Cardiac septum (tissue), 1 donor: ENCODE results near the gene STUM. TPM values are rescaled to one million over a fixed set of nuclear protein-coding genes. Genes with fewer than 3 reads are reported as not detected.

Experiments
- DNase-seq: peaks from one replicate; pipeline ENCODE4 v3.0.0-alpha.2; 2020; ENCODE audit warnings: low spot score
- intact Hi-C: fragments of 100-400 bp; cut with DNase I; formaldehyde crosslinking; loops from one replicate; pipeline ENCODE4 v1.14.0; 2022
- total RNA-seq: library from RNA; stranded (reverse); fragmentation: NEBNext Ultra II Directional; extraction: Animal tissue kit (Norgen Biotek cat#: 25700); gene quantifications from one replicate; pipeline ENCODE4 v1.2.1, GENCODE V29; 2021
- donor health status: DM: no; HTN: no; CAD: no.

The STUM gene
- total RNA-seq, 1 donor from 2014 or later, result 0.78 TPM

DNA sequence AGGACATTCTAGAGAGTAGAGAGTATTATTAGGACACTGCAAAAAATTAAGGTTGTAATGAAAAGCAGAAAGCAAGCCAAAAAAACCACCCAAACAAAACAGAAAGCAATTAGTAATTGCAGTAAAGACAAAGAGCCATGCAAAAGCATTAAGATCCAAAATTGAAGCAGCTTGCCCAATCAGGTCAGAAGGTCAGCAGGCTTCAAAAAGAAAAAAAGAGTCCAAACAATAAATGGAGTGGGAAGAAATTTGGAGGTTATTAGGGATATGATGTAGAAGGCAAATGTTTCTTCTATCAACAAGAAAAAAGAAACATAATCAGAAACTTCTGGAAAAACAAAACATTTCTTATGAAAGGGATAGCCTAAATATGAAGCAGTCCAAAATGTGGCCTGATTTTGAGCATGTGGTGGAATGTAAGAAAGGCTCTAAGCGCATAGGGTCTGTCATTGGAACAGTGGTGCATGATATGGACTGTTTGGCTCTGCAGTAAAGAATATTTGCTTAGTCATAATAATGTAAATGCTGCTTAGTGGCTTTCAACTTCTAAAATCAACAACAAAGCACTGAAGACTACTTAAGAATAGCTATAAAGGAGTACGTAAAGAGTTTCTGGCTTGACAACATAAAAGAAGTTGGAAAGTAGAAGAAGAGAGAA, 4.8 kb downstream of the STUM start:
- intact Hi-C loops, result no loop called here
- no peak for DNase-seq

DNA sequence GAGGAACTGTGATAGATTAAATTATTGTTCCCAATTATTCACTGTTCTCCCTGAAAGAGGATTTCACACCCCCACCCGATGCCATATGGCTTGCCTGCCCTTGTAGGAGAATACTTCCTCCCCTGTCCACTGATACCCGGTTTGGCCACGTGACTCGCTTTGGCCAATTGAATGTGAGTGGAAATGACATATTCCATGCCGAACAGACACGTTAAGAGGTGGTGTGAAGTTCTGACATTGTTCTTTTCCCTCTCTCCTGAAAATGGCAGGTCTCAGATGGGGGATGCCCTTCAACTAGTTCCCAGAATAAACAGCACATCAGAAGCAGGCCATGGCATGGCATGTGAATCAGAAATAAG, 5.3 kb downstream of the STUM start:
- intact Hi-C loops, result no loop called here
- DNase-seq, result no peak

DNA sequence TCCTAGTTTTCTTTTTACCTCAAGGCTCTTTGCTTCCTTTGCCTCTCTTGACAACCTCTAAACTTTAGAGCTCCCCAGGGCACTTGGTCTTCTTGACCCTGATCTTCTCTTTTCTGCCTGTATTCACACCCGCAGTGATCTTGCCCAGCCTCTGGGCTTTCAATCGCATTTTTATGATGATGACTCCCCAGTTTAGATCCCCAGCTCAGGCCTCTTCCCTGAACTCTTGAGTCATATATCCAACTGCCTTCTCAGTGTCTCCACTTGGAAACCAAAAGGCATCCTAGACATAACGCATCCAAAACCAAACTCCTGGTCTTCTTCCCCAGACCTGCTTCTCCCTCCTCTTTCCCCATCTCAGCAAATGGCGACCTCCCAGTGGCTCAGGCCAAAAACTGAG, 6.5 kb downstream of the STUM start:
- intact Hi-C loops, result no loop called here
- no peak for DNase-seq

DNA sequence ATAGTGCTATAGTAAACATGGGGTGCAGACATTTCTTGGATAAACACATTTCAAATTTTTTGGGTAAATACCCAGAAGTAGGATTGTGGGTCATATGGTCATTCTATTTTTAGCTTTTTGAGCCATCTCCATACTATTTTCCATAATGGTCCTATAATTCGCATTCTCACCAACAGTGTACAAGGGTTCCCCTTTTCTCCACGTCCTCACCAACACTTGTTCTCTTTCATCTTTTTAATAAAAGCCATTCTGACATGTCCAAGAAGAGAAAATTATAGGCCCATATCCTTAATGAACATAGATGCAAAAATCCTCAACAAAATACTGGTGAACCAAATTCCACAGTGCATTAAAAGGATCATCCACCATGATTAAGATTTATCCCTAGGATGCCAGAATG, 8.9 kb downstream of the STUM start:
- intact Hi-C loops, result no loop called here
- DNase-seq, result no peak

DNA sequence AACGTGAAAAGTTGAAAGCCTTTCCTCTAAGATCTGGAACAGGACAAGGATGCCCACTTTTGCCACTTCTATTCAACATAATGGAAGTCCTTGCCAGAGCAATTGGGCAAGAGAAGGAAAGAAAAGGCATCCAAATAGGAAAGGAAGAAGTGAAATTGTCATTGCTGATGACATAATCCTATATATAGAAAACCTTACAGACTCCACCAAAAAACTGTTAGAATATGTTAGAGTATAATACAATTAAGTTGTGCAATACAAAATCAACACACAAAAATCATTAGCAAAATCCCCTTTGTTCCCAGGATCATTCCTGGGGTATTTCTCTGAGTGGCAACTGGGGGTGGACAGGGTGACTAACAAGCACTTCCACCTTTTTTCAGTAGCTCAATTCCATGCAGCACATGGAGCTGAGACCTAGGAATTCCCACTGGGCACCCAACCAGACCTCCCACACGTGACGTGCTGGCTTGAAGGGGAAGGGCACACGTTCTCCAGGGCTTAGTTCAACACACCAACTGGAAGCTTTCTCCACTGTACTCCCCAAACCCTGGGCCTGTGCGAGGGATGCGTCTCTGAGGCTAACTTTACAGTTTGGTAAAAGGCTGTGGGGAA, 9.6 kb downstream of the STUM start:
- DNase-seq, result no peak
- intact Hi-C loops, result no loop called here

DNA sequence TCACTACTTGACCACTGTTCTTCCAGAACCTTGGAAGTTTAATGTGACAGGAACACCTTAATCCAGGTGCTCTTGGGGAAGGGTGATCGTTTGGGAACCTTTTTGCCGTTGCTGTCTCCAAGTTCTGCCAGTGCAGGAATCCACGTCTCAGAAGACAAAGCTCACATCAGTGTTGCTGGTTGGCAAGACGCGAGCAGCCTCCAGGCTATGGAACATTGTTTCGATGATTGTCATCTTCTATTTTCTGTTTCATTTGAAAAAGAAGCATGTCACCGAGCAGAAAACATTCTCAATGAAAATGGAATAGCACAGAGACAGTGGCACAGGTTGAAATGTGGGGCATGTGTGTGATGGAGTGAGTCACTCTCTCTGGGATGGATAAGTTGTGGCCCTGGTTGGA, 11.7 kb downstream of the STUM start:
- intact Hi-C loops, result no loop called here
- DNase-seq, result no peak

DNA sequence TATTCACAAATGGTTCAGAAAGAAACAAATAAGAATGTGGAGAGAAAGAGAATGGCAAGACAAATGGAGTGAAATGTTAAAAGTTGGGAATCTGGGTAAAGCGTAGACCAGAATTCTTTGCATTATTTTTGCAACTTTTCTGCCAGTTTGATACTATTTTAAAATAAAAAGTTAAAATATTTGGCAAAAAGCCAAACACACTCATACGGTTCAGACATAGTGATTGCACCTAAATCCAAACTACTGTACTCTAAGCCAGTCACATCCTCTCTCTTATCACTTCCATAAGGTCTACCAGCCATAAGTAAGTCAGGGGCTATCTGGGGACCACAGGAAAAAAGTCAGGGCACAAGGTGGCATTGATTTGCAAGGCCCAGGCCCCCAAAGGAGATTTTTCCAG, 14.4 kb downstream of the STUM start:
- no peak for DNase-seq
- intact Hi-C loops, result no loop called here

DNA sequence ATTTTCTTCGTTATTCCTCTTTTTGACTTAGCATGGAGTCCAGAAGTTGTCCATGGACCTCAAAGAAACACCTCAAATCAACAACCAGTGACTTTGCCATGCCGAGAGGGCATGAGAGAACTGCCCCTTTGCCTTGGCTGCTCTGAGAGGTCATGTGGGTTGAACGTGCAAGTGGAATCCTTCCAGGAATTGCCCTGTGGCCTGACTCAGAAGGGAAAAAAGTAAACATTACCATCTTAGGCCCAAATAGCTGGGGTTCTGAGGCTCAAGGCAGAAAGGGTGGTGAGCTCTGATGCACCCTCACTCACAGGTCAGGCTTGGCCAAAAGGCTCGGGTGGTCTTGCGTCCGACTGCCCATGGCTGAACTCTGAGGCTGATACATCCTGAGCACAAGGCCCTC, 15.1 kb downstream of the STUM start:
- no peak for DNase-seq
- intact Hi-C loops, result no loop called here

DNA sequence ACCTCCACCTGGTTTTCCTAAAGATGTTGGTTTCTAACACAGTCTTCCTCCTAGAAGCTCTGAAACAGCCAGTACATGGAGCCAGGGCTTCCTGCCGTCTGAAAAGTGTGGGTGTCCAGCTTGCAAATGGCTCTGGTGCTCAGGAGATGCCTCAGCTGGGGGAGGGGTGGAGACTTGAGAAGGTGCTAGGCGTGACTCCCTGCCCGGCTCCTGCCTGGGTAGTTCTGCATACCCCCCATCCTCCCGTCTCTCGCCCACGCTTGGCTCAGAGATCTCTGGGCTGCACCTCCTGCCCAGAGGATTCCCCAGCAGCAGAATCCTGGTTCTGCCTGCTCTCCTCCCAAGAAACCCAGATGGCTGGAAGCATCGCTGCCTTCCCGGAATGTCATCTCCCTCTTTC, 16.9 kb downstream of the STUM start:
- intact Hi-C loops, result no loop called here
- no peak for DNase-seq

DNA sequence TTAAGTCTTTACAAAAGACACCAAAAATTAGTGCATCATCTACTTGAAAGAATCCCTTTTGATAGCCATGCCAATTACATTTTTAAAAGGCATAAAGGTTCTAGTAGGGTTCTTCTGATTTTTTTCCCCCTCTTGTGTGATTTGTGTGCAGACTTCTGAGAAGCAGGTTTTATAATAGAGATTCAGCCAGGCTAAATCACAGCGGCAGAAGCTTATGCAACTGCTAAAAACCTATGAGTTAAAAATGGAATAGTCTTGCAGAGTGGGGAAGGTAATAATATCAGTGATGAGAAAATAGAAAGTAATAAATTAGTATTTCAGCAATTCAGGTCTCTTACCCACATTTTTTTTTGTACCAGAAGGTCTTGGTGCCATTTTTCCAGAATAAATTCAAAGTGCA, 17.7 kb downstream of the STUM start:
- no peak for DNase-seq
- intact Hi-C loops, result no loop called here

DNA sequence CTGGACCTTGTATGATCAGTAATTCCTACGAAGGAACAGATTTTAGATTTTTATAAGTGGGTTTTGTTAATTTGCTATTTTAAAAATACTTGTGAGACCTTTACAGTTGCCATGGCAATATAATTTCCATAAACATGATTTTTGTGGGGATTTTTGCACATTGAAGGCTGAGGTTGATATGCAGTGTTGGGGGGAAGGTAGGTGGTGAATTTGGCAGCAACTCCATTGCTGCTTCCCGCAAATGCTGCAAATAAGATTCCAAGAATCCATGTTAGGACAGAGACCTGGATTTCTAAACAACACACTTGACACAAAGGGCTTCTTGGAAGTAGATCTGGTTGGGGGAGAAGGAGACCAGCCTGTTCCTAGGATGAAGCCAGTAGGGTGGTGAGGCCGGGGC, 18.2 kb downstream of the STUM start:
- DNase-seq, result no peak
- intact Hi-C loops, result no loop called here

DNA sequence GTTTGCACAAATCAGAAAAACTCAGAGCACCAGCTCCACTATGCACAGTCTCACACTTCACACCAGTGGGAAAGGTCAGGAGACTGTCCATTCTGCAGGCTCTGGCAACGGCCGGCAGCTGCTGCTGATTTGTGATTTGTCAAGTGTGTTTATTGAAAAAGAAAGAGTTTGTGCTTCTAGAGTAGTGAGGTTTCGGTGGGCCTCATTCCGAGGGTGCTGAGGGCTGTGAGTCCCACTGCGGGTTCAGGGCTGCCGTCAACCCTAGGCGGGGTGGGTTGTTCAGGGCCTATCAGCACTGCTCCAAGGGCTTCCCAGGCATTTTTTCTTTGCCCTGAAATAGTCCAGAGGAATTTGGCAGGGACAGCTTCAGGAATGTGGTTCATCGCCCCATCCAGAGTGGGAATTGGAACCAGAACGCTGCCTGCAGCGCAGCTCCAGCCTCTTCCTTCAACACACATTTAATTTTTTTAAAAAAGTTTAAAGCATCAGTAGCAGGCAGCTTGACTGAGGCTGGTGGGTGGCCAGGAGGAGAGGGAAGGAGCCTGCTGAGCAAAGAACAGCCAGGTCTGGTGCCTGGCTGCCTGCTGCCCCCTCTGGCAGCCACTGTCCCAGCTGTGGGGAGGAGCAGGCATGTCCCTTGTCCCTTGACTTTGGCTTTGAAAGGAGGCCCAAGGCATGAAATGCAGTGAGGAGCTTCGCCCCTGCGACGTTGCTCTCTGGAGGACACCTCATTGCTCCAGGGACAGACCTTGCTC, 19.7 kb downstream of the STUM start:
- intact Hi-C loops, result no loop called here
- no peak for DNase-seq

DNA sequence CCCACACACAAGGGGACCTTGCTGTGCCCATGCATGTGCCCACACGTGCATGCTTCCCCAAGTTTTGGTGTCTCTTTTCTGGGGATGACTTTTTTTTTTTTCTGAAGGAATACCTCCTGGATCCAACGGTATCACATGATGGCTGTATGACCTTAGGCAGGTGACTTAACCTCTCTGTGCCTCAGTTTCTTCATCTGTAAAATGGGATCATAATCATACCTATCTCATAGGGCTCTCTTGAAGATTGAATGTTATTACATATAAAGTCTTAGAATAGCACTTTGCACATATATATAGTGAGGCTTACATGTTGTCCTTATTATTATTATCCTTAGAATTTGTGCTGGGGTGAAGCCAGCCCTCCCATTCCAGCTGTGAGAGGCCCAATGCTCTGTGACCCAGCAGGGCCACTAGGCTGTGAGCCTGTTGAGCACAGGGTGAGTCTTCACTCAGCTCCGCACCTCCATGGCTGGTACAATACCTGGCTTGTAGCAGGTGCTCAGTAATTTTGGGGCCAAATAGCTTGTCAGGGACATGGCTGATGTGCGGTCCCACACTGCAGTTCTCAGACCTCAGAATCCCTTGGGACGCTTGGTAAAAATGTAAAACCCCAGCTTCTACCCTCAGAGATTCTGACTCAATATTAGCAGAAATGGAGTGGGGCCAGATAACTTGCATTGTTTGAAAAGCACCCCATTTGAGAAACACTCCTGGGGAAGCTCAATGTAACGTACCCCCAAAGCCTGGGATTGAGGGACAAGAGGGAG, 20.6 kb downstream of the STUM start:
- DNase-seq, result no peak
- intact Hi-C loops, result no loop called here

DNA sequence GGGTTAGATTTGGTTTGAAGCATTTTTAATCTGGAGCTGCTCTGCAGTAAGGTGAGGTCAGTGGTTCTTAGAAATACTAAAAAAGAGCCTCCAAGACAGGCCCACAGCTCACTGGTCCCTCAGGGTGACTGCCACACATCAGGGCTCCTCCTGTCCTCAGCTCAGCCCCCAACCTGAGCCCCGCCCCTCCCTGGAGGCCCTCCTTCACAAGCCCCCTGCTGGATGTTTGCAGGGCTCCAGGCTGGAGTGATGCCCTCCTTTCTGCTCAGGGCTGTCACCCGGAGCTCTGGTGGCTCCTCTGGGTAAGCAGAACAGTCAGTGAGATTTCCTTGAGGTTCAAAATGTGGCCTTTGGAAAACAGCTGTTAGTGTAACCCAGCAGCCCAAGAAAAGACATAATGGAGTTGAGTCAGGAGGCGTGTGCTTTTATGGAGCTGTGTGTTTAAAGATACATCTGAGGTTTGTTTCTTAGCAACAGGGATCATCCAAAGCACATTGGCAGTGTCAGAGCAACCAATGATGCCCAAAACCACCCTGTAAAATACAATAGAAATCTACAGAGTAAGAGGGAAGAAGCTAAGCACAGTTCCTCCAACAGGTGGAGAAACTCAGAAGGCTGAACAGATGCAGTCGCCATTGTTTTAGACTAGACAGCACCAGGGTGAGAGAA, 21.4 kb downstream of the STUM start:
- DNase-seq, result no peak
- intact Hi-C loops, result no loop called here

DNA sequence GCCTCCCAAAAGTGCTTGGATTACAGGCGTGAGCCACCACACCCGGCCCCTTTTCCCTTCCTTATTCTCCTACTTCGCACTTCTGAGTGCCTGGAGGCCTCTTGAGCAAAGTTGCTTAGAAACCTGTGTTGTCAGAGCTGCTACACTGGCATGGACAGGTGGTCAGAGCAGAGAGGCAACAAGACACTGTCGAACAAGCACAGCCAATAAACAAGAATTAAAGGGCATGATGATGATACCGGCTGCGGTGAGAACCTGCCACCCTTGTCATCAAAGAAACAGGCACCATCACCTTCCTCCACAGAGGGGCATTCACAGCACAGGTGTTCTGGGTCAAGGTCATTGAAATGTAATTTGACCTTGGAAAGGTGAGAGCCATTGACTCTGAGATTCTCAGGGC, 23.3 kb downstream of the STUM start:
- intact Hi-C loops, result no loop called here
- DNase-seq, result no peak

DNA sequence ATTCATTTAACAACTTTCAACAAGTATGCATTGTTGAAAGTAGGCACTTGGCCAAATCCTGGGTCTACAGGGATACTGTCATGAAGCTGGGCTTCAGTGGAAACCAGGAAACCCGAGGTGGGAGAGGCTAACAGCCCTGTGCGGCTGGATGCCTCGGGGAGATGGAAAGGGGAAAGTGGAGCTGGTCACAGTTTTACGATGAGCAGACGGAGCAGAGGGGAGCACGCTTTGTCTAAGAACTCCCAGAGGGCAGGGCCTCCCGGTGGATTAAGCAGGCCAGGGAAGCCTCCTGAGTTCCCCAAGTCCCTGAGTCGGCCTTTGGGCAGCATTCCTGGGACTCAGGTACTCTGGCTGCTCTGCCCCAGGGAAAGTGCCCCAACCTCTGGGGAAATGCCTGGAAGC, 23.8 kb downstream of the STUM start:
- intact Hi-C loops, result no loop called here
- DNase-seq, result peak; percentile 74

DNA sequence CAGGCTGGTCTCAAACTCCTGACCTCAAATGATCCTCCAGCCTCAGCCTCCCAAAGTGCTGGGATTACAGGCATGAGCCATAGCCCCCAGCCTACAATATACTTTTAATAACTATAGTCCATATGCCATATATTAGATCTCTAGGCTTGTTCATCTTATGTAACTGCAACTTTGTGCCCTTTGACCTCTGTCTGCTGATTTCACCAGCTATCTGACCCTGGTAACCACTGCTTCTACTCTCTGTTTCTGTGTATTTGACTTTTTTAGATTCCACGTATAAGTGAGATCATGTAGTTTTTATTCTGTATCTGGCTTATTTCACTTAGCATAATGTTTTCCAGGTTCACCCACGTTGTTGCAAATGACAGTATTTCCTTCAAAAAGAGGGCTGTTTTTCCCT, 25.5 kb downstream of the STUM start:
- DNase-seq, result no peak
- intact Hi-C loops, result no loop called here

DNA sequence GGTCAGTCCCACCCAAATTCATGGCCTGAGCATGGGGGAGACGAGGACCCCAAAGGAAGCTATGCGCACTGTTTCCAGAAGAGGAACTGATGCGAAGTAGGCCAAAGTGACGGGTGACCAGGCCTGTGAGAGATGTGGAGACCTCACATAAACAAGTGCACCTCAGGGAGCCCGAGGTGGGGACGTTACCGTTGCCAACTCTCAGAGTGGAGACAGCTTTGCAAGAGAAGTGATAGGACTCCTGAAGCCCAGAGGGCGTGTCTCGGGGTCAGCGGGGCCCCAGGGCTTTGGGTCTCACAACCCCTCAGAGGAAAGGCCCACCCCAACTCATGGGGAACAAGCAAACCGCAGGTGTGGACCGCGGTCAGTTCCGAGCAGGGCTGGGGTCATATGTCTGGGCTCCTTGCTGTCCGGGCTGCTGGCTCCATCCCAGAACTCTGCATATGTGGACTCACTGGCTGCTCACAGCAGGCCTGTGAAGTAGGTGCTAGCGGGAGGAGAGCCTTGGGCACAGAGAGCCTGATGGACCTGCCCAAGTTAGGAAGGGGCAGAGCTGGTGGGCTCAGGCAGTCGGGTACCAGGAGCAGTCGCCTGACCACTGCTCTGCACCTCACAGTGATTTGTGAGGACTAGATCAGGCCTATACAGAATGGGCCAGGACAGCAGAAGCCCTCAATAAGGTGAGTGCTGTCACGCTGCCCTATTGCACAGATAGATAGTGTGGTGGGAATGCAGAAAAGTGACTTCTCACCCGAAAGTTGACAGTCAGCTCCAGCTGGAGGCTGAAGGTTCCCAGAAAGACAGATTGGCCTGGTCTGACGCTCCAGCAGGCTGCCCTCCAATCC, 26.2 kb downstream of the STUM start:
- peak; percentile 66 for DNase-seq
- intact Hi-C loops, result no loop called here

DNA sequence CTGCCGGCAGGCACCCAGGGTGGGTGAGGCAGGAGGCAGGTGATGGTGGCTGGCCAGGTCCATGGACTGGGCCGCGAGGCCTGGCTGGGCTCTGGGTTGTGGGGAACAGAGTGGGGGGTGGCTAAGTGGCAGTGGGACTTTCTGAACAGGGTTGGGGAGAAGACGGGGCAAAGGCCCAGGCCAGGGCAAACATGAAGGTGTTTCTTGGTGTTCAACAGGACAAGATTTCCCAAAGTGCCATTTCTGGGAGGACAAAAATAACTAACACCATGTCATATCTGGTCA, 26.8 kb downstream of the STUM start:
- peak; percentile 71 for DNase-seq
- intact Hi-C loops, result no loop called here
